Panc1 (cell line): ENCODE measurements around the gene DEPDC4. TPM values are rescaled to one million over a fixed set of nuclear protein-coding genes. Genes with fewer than 3 reads are reported as not detected.

Experiments
- ATAC-seq: fragments of 200-7000 bp; cut with Tn5 transposase; 2 replicates; pipeline ENCODE4 v1.9.1; 2020; ENCODE audit warnings: mild to moderate bottlenecking, moderate library complexity
- BruUV-seq: library from RNA; stranded (reverse); fragments of 400-500 nt; replicated peaks from 2 replicates; lab custom pipeline; 2021; lab: Mats Ljungman, UMichigan
- CTCF ChIA-PET: fragments of 300-600 bp; sonication (Branson Sonifier 250); formaldehyde crosslinking; loops from one replicate; lab custom pipeline; 2022; ENCODE audit warnings: antibody characterized with exemption; lab: Charles Lee
- POLR2A ChIA-PET: fragments of 300-600 bp; sonication (Branson Sonifier 250); formaldehyde crosslinking; loops from one replicate; lab custom pipeline; 2022; ENCODE audit warnings: antibody characterized with exemption; lab: Charles Lee
- DNase-seq: peaks from one replicate; pipeline ENCODE4 v3.0.0-alpha.2; 2010; ENCODE audit warnings: low read depth, low spot score
- H3K27ac ChIP-seq: 2 replicates; pipeline ENCODE4 v1.5.1; 2011; ENCODE audit warnings: mild to moderate bottlenecking, low read length, inconsistent platforms
- H3K27me3 ChIP-seq: fragments of 200-500 bp; sonication (Bioruptor generic); 2 replicates; pipeline ENCODE4 v1.6.0; 2014; ENCODE audit warnings: low read length, inconsistent platforms; ENCODE audit not compliant: control insufficient read depth, insufficient read depth
- H3K36me3 ChIP-seq: fragments of 200-500 bp; sonication (Bioruptor generic); 2 replicates; pipeline ENCODE4 v1.5.1; 2014; ENCODE audit warnings: inconsistent platforms, mild to moderate bottlenecking, low read length, moderate library complexity; ENCODE audit not compliant: control insufficient read depth, insufficient read depth
- H3K4me1 ChIP-seq: 2 replicates; pipeline ENCODE4 v1.5.1; 2011; ENCODE audit warnings: inconsistent platforms, mild to moderate bottlenecking, low read length, moderate library complexity; ENCODE audit not compliant: control insufficient read depth, insufficient read depth
- H3K4me3 ChIP-seq, 2 experiments: 2 replicates each; pipeline ENCODE4 v1.5.1; 2011 to 2012; ENCODE audit warnings: low read depth in 2 of 2, low read length in 2 of 2, mild to moderate bottlenecking in 2 of 2, inconsistent platforms in 1 of 2, moderate library complexity in 1 of 2
- H3K9me3 ChIP-seq: fragments of 200-500 bp; sonication (Bioruptor generic); 2 replicates; pipeline ENCODE4 v1.5.1; 2014; ENCODE audit warnings: low read depth, mild to moderate bottlenecking, inconsistent platforms, low read length, moderate library complexity; ENCODE audit not compliant: control insufficient read depth, insufficient read depth
- CTCF ChIP-seq: fragments of 450-650 bp; IDR thresholded peaks from 2 replicates; pipeline ENCODE4 v1.5.1; 2017; ENCODE audit warnings: mild to moderate bottlenecking
- POLR2AphosphoS5 ChIP-seq: IDR thresholded peaks from 2 replicates; pipeline ENCODE4 v1.6.1; 2012; ENCODE audit warnings: mild to moderate bottlenecking, low read depth, low read length, moderate library complexity
- REST ChIP-seq, 2 experiments: IDR thresholded peaks; 2 replicates each; pipeline ENCODE4 v1.6.1; 2011 to 2012; ENCODE audit warnings: low read depth in 2 of 2, control low read depth in 1 of 2, low read length in 1 of 2, mild to moderate bottlenecking in 1 of 2, moderate library complexity in 1 of 2; ENCODE audit not compliant: insufficient read depth in 1 of 2
- SIN3A ChIP-seq: IDR thresholded peaks from 2 replicates; pipeline ENCODE4 v1.6.1; 2012; ENCODE audit warnings: low read depth, mild to moderate bottlenecking, low read length, moderate library complexity, borderline replicate concordance; ENCODE audit not compliant: insufficient read depth
- TCF7L2 ChIP-seq: IDR thresholded peaks from 2 replicates; pipeline ENCODE4 v1.6.1; 2011; ENCODE audit warnings: mild to moderate bottlenecking, low read depth, low read length, inconsistent platforms
- in situ Hi-C: cut with HindIII; loops from 2 replicates; pipeline ENCODE4 v1.10.0; 2016; ENCODE audit warnings: low sequenced_read_pairs, low pct_unique_long_range_greater_than_20kb
- intact Hi-C: fragments of 100-400 bp; cut with micrococcal nuclease; formaldehyde crosslinking; loops from one replicate; pipeline ENCODE4 v1.10.0; 2022; ENCODE audit not compliant: unreplicated experiment
- total RNA-seq: library from RNA; stranded (reverse); gene quantifications from one replicate; pipeline ENCODE4 v1.2.1, GENCODE V29; 2021; ENCODE audit not compliant: unreplicated experiment

Gene DEPDC4
- total RNA-seq, 1 experiment from 2014 or later: 2.6 TPM

- ChIA-PET CTCF (no interaction called here), POLR2A (no interaction called here)
- BruUV-seq: no TSS peak
- no peak for ATAC-seq
- Histone ChIP-seq H3K9me3 (no peaks in the 10 kb centered on the region), H3K4me3 (no peak overlapping the region), H3K27ac (no peak overlapping the region), H3K27me3 (no peaks in the 10 kb centered on the region), H3K36me3 (no peaks in the 10 kb centered on the region), H3K4me1 (no peaks in the 10 kb centered on the region)
- intact Hi-C loops: no loop called here
- in situ Hi-C loops: no loop called here
- DNase-seq: no peak
- TF ChIP-seq POLR2AphosphoS5 (no peak), CTCF (no peak), SIN3A (no peak), TCF7L2 (no peak), REST (IDR thresholded peaks at IDR 0.05; ENCODE audit: insufficient read depth in 1 of 2, low read depth in 2 of 2, low read length in 1 of 2) (no peak)
These were observed 23.7 kb downstream of the DEPDC4 start for GRCh38 chr12:100243137-100243536.

- ChIA-PET CTCF (no interaction called here), POLR2A (no interaction called here)
- Histone ChIP-seq H3K4me1 (peaks cover under 1% of the 10 kb centered on the region; the same call in 1 of the 2 replicates), H3K9me3 (no peaks in the 10 kb centered on the region), H3K36me3 (no peaks in the 10 kb centered on the region), H3K4me3 (no peak overlapping the region), H3K27ac (no peak overlapping the region), H3K27me3 (no peaks in the 10 kb centered on the region)
- DNase-seq: no peak
- intact Hi-C loops: loop anchor here (10.0 kb wide), 1 partner anchor 105 kb away; no protein-coding TSS in a partner anchor
- in situ Hi-C loops: no loop called here
- no peak for ATAC-seq
- BruUV-seq: no TSS peak
- TF ChIP-seq REST (IDR thresholded peaks at IDR 0.05; ENCODE audit: insufficient read depth in 1 of 2, low read depth in 2 of 2, low read length in 1 of 2): no peak
- TF ChIP-seq POLR2AphosphoS5: no peak
- no peak for TF ChIP-seq SIN3A
- TF ChIP-seq CTCF: no peak
- no peak for TF ChIP-seq TCF7L2
These were observed 27.3 kb downstream of the DEPDC4 start for GRCh38 chr12:100239589-100239988.
